PFSK-1 (cell line): Measurements from ENCODE around the gene CD55.

Source experiments
- FOXP2 ChIP-seq: optimal IDR thresholded peaks from 2 replicates; pipeline ENCODE3; 2011; ENCODE audit warnings: borderline replicate concordance, control low read depth, inconsistent platforms; ENCODE audit not compliant: insufficient read depth; ENCODE audit errors: extremely low read length, extremely low read depth
- POLR2AphosphoS5 ChIP-seq: IDR thresholded peaks from 2 replicates; pipeline ENCODE4 v1.6.1; 2012; ENCODE audit warnings: low read depth, mild to moderate bottlenecking, control low read depth, low read length, moderate library complexity
- REST ChIP-seq, 2 experiments: IDR thresholded peaks; 2 replicates each; pipeline versions ENCODE4 v1.6.1 to v1.8.0; 2011 to 2012; ENCODE audit warnings: low read depth in 2 of 2, low read length in 2 of 2, control low read depth in 1 of 2, inconsistent platforms in 1 of 2, mild to moderate bottlenecking in 1 of 2, moderate library complexity in 1 of 2; ENCODE audit not compliant: insufficient read depth in 1 of 2
- SIN3A ChIP-seq: IDR thresholded peaks from 2 replicates; pipeline ENCODE4 v1.6.1; 2012; ENCODE audit warnings: mild to moderate bottlenecking, low read length, moderate library complexity, borderline replicate concordance; ENCODE audit not compliant: insufficient read depth
- TAF1 ChIP-seq: IDR thresholded peaks from 2 replicates; pipeline ENCODE4 v1.6.1; 2012; ENCODE audit warnings: low read length, control low read depth, borderline replicate concordance; ENCODE audit not compliant: insufficient read depth

DNA sequence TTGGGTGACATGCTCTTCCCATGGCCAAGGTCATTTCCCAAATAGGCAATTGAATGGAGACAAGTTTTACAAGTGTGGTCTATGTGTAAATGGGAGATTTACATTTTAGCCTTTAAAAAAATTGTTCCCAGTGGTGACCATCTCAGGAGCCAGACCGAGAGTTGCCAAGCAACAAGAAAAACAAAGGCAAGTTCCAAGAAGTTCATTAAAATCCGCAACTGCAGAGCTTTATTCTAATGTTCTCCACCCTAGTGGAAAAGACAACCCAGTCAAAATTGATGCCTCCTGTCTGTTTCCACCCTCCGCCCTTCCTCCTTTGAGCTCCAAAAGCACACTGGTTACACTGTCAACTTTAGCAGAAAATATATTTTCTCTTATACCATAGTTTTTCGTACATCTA lies 33.2 kb upstream of the CD55 start:
- TF ChIP-seq POLR2AphosphoS5 (no peak), REST (IDR thresholded peaks at IDR 0.05; ENCODE audit: insufficient read depth in 1 of 2, low read depth in 2 of 2, low read length in 2 of 2) (no peak), TAF1 (no peak), SIN3A (no peak), FOXP2 (no peak)
